Measurements from ENCODE around the gene ADAM8. TPM values are rescaled to one million over a fixed set of nuclear protein-coding genes. Genes with fewer than 3 reads are reported as not detected.

The ADAM8 gene
- total and polyA plus RNA-seq, 10 of the 15 experiments (the other 5 are each of a cell fraction or from before 2014, with no cell fraction given), result 0.37 to 92.7 (median 21.7) TPM

GRCh38 chr10:133237588-133238465 is 38.8 kb downstream of the ADAM8 start, which contains the start of gene VENTX:
Gene VENTX (plus strand): TSS chr10:133237855. CDS start chr10:133237915, 60 bp downstream.
- WGBS (ENCODE audit: insufficient coverage, insufficient replicate concordance, low lambda C conversion rate, missing lambda C conversion rate), result 52% methylated on average over 44 of the region's 60 CpGs
- Histone ChIP-seq H4K20me1 (ENCODE audit: control insufficient read depth, insufficient read depth) (no peaks in the 10 kb centered on the region), H3K4me2 (ENCODE audit: control insufficient read depth, insufficient read depth) (no peak within 1 kb of the TSS), H3K79me2 (ENCODE audit: control insufficient read depth, insufficient read depth, low read length) (no peaks in the 10 kb centered on the region), H3K27ac (ENCODE audit: control insufficient read depth, insufficient read depth) (no peak within 1 kb of the TSS), H3K4me3 (no peak within 1 kb of the TSS), H3K9me3 (replicated peaks; ENCODE audit: control insufficient read depth, insufficient read depth, low read length) (no peaks in the 10 kb centered on the region), H3K4me1 (ENCODE audit: control insufficient read depth, insufficient read depth, low read length) (peaks cover 15% of the 10 kb centered on the region), H3K27me3 (replicated peaks in 1 of 2; ENCODE audit: control insufficient read depth in 2 of 2, insufficient read depth in 2 of 2, low read length in 1 of 2) (peaks cover 0 to 1% of the 10 kb centered on the region in 2 experiments; a peak in 3 of 4 replicates), H3K9ac (ENCODE audit: control insufficient read depth, insufficient read depth, low read length) (no peak within 1 kb of the TSS), H3K36me3 (ENCODE audit: control insufficient read depth in 2 of 2, insufficient read depth in 2 of 2, low read length in 1 of 2) (no peaks in the 10 kb centered on the region), H2AFZ (ENCODE audit: control insufficient read depth, low read depth, low read length) (no peak within 1 kb of the TSS)
- ATAC-seq, result no peak
- TF ChIP-seq POLR2AphosphoS5 (IDR thresholded peaks at IDR 0.05; ENCODE audit: low read length), result no peak
- FAIRE-seq, result no peak
- in situ Hi-C loops (cut with MboI), result no loop called here
- BruUV-seq (replicated peaks), result no TSS peak
- ChIA-PET RAD21 (ENCODE audit: unreplicated experiment) (no interaction called here), SMC1A (ENCODE audit: uncharacterized antibody, unreplicated experiment) (no interaction called here), CTCF (no interaction called here), POLR2A (no interaction called here)
- intact Hi-C loops (cut with micrococcal nuclease; ENCODE audit: unreplicated experiment), result no loop called here
- DNase-seq (ENCODE audit: low read depth, low spot score), result no peak

GRCh38 chr10:133237241-133237587 is 39.5 kb downstream of the ADAM8 start:
- H3K9me3 ChIP-seq (replicated peaks; ENCODE audit: control insufficient read depth, insufficient read depth, low read length), result no peaks in the 10 kb centered on the region
- no peaks in the 10 kb centered on the region for H3K36me3 ChIP-seq (ENCODE audit: control insufficient read depth in 2 of 2, insufficient read depth in 2 of 2, low read length in 1 of 2)
- SMC1A ChIA-PET (ENCODE audit: uncharacterized antibody, unreplicated experiment), result no interaction called here
- no peak for ATAC-seq
- H3K27me3 ChIP-seq (replicated peaks in 1 of 2; ENCODE audit: control insufficient read depth in 2 of 2, insufficient read depth in 2 of 2, low read length in 1 of 2), result peaks cover 0 to 1% of the 10 kb centered on the region in 2 experiments; a peak in 3 of 4 replicates
- WGBS (ENCODE audit: insufficient coverage, insufficient replicate concordance, low lambda C conversion rate, missing lambda C conversion rate), result 45% methylated on average over 20 of the region's 32 CpGs
- no peak for DNase-seq (ENCODE audit: low read depth, low spot score)
- no TSS peak for BruUV-seq (replicated peaks)
- peaks cover 13% of the 10 kb centered on the region for H3K4me1 ChIP-seq (ENCODE audit: control insufficient read depth, insufficient read depth, low read length)
- in situ Hi-C loops (cut with MboI) (no loop called here), intact Hi-C loops (cut with micrococcal nuclease; ENCODE audit: unreplicated experiment) (no loop called here)
- RAD21 ChIA-PET (ENCODE audit: unreplicated experiment), result no interaction called here
- H4K20me1 ChIP-seq (ENCODE audit: control insufficient read depth, insufficient read depth), result no peaks in the 10 kb centered on the region
- POLR2A ChIA-PET, result no interaction called here
- CTCF ChIA-PET, result no interaction called here
- H3K9ac ChIP-seq (ENCODE audit: control insufficient read depth, insufficient read depth, low read length), result no peak overlapping the region
- H3K4me2 ChIP-seq (ENCODE audit: control insufficient read depth, insufficient read depth), result no peak overlapping the region
- TF ChIP-seq GABPA (IDR thresholded peaks at IDR 0.05; ENCODE audit: low read depth) (no peak), IKZF1 (conservative IDR thresholded peaks at IDR 0.05) (no peak), SREBF2 (IDR thresholded peaks at IDR 0.05; ENCODE audit: low read length) (no peak), HDGF (IDR thresholded peaks at IDR 0.05) (no peak), EED (IDR thresholded peaks at IDR 0.05; ENCODE audit: low read depth) (no peak), SREBF1 (IDR thresholded peaks at IDR 0.05; ENCODE audit: low read length) (no peak), RFX5 (IDR thresholded peaks at IDR 0.05; ENCODE audit: low read depth, low read length) (no peak), STAT3 (IDR thresholded peaks at IDR 0.05; ENCODE audit: low read depth, low read length) (no peak)
- H3K4me3 ChIP-seq, result no peak overlapping the region
- no peak for FAIRE-seq
- no peak overlapping the region for H3K27ac ChIP-seq (ENCODE audit: control insufficient read depth, insufficient read depth)
- no peaks in the 10 kb centered on the region for H3K79me2 ChIP-seq (ENCODE audit: control insufficient read depth, insufficient read depth, low read length)
- H2AFZ ChIP-seq (ENCODE audit: control insufficient read depth, low read depth, low read length), result no peak overlapping the region
